Spleen (tissue), 7 donors: ENCODE results near the gene CNDP2.

ENCODE experiments used
- POLR2A ChIP-seq, 3 donors: fragments of 450-650 bp; IDR thresholded peaks; one replicate each; pipeline ENCODE4 v1.5.1; 2017; ENCODE audit warnings: antibody characterized with exemption in 3 of 3, mild to moderate bottlenecking in 1 of 3
- POLR2AphosphoS5 ChIP-seq, 3 donors: sonication (generic); formaldehyde crosslinking; IDR thresholded peaks; one replicate each; pipeline ENCODE4 v1.5.1; 2017; ENCODE audit warnings: antibody characterized with exemption in 3 of 3
- TF ChIP-seq, protein P1 (sequence below), 11 experiments: fragments of 200-600 bp in 7 of 11; fragments of 450-650 bp in 4 of 11; sonication (generic) in 4 of 11; IDR thresholded peaks in 8 of 11; conservative IDR thresholded peaks in 3 of 11; 1 replicate in 7 of 11; 2 replicates in 4 of 11; pipeline versions ENCODE4 v1.4.0 to v1.8.0; 2016 to 2021; ENCODE audit warnings: antibody characterized with exemption in 11 of 11, inconsistent platforms in 4 of 11, mild to moderate bottlenecking in 1 of 11
- donor health status: DM: no; HTN: no; CAD: no; lungs with moderate emphysema.
- donor health status: DM: no; HTN: no; CAD: no.
- donor health status: DM: no; HTN: no; CAD: no.

DNA sequence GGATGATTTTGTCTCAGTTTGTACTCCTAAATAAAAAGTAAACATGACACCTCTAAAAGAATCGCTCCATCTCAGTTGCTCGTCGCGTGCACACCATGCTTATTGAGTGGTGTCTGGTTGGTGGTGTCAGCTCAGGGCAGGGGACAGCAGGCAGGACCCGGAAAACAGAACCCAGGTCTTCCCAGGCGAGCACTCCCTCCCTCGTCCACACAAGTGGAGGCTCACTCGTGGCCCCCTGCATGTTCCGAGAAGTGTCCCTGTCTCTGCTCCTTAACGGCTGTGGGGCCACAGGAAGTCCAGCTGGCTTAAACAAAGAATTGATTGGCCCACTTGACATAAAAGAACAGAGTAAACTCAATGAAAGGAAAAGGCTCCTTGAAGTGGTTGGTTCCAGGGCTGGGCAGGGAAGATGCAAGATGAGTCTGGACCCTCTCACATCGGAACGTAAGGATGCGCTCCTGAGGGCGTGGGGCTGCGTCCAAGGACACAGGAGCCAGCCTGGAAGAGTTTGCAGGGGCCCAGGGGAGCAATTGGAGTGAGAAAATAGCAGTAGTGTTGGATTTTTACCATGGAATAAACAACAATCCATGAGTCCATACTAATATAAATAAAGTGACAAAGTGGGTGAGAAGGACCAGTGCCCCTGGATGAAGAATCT is 25.0 kb downstream of the CNDP2 start:
- TF ChIP-seq, protein P1, sequence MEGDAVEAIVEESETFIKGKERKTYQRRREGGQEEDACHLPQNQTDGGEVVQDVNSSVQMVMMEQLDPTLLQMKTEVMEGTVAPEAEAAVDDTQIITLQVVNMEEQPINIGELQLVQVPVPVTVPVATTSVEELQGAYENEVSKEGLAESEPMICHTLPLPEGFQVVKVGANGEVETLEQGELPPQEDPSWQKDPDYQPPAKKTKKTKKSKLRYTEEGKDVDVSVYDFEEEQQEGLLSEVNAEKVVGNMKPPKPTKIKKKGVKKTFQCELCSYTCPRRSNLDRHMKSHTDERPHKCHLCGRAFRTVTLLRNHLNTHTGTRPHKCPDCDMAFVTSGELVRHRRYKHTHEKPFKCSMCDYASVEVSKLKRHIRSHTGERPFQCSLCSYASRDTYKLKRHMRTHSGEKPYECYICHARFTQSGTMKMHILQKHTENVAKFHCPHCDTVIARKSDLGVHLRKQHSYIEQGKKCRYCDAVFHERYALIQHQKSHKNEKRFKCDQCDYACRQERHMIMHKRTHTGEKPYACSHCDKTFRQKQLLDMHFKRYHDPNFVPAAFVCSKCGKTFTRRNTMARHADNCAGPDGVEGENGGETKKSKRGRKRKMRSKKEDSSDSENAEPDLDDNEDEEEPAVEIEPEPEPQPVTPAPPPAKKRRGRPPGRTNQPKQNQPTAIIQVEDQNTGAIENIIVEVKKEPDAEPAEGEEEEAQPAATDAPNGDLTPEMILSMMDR (IDR thresholded peaks at IDR 0.05 in 8 of 11, conservative IDR thresholded peaks at IDR 0.05 in 3 of 11), result no peak
- no peak for TF ChIP-seq POLR2A (IDR thresholded peaks at IDR 0.05)
- peak in 1 of 3 donors; percentile 43 for TF ChIP-seq POLR2AphosphoS5 (IDR thresholded peaks at IDR 0.05)
